HG02571 (cell line): ENCODE data around the gene DNAH8.

Experiments used
- ATAC-seq: cut with Tn5 transposase; IDR thresholded peaks from one replicate; pipeline ENCODE4 v1.9.1; 2021; ENCODE audit warnings: mild to moderate bottlenecking, moderate library complexity; ENCODE audit not compliant: unreplicated experiment

DNAH8 gene

DNA sequence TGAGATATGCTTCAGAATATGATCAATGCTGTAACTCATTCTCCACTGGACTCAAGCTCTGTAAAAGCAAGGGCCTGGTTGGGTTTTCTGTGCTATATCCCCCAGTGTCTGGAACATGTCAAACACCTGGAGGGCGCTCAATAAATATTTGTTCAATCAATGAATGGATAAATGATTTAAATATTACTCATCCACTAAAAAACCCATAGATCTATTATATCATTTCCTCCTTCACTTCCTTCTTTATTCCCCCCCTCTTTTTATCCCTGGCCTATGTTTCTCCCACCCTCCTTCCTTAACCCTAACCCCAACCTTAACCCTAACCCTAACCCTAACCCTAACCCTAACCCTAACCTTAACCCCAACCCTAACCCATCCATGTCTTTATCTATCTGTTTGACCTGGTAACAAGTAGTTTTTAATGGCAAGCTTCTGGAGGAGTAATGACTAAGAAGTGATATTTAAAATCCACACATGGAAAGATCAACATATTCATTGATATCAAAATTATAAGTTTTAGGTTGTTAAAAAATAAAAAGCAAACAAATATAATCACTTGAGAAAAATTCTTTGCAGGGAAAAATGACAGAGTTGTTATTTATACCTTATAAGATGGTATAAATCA is 229.7 kb downstream of the DNAH8 start:
- ATAC-seq, result no peak

DNA sequence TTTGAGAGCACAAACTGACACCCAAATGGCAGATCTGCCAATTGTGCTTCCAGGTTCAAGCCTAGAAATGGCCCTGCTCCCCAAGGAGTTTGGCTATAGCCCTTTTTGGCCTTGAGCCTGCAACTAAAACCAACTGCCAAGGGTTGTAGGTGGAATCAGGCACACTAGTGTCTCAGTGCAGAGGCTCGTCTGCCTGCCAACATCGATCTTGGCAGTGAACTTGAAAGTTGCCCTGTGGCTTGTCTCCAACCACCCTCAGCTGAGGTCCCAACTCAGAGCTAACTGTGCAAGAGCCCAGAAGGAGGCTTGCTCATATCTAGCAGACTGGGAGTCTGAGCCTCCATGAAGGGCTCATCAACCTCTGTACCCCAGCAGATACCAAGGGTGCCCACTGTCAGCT is 240.8 kb downstream of the DNAH8 start:
- no peak for ATAC-seq

DNA sequence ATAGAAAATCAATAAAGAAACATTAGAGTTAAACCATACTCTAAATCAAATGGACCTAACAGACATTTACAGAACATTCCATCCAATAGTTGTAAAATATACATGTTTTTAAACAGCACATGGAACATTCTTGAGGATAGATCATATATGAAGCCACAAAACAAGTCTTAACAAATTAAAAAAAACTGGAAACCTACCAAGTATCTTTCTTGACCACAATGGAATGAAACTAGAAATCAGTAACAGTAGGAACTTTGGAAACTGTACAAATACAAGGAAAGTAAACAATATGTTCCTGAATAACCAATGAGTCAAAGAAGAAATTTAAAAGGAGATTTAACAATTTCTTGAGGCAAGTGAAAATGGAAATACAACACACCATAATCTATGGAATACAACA is 242.3 kb downstream of the DNAH8 start:
- ATAC-seq, result no peak

DNA sequence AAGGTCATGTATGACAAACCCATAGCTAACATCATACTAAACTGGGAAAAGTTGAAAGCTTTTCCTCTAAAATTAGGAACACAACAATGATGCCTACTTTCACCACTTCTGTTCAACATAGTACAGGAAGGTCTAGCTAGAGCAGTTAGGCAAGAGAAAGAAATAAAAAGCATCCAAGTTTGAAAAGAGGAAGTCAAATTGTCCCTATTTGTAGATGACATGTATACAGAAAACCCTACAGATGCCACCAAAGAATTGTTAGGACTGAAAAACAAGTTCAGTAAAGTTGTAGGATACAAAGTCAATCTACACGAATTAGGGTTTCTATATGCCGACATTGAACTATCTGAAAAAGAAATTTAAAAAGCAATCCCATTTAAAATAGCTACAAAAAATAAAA is 244.0 kb downstream of the DNAH8 start:
- ATAC-seq, result no peak

DNA sequence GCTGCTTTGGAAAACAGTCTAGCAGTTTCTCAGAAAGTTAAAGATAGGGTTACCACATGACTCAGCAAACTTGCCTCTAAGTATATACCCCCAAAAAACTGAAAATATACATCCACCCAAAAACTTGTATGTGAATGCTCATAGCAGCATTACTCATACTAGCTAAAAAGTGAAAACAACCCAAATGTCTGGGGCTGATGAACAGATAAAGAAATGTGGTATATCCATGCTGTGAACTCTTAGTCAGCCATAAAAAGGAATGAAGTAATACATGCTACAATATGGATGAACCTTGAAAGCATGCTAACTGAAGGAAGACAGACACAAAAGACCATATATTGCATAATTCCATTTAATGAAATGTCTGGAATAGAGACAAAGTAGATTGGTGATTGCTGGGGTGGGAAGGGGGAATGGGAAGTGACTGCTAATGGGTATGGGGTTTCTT is 253.6 kb downstream of the DNAH8 start:
- ATAC-seq, result no peak

DNA sequence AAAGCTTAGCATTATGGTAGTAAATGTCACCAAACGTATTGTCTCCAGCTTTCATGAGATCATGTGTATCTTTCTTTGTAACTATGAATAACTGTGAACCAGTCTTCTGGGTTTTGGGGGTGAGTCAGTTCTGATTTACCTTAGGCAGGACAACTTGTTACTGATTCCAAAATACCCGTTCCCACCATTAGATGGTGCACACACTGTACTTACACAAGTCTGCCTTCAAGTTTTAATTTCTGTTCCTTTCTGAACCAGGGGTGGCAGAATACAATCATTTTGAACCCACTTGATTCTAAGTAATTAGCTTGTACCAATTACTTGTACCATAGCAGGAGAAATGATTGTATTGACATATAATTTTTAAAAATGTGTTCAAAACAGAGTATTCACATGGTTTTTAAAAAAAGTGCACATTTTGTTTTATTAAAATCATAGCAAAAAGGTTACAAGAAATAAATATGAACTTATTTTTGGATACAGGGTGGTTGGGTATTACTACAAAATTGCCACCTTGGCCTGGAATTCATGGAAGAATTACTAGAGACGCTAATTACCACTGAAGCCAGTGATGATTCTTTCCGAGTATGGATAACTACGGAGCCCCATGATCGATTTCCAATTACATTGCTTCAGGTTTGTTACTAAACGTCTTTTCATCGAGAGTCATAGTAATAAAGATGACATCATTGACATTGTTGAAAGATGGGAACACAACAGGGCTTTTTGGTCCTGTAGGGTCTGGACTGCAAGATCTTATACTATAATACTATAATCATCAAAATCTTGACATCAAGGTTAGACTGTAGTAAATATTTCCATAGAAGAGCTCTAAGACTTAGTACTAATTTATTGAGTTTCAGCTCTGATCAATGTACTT is 258.3 kb downstream of the DNAH8 start:
- ATAC-seq, result no peak

DNA sequence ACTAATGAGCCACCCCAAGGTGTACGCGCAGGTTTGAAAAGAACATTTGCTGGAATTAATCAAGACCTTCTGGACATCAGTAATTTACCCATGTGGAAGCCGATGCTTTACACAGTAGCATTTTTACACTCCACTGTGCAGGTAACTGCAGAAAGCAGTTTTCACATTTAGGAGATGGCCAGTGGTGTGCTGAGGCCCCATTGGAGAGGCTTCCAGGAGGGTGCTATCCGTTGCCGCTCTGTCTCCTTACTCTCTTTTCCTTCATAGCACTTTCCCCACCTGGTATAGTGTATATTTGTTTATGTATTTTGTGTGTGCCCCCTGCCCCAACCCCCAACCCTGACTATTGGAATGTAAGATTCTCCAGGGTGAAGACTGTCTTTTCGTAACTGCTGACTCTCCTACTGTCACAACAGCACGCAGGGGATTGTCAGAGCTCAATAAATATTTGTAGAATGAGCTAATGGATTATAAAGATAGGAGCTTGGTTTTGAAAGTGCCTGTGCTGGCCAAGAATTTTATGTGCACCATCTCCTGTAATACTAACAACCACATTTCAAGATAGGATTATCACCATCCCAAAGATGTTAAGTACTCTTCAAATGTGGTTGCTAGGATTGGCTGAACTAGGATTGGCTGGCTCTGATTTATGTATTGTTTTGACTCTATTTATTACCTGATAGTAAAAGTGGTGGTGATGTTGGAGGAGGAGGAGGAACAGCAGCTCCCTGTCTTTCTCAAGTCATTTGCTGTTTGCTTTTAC is 259.5 kb downstream of the DNAH8 start:
- ATAC-seq, result no peak

DNA sequence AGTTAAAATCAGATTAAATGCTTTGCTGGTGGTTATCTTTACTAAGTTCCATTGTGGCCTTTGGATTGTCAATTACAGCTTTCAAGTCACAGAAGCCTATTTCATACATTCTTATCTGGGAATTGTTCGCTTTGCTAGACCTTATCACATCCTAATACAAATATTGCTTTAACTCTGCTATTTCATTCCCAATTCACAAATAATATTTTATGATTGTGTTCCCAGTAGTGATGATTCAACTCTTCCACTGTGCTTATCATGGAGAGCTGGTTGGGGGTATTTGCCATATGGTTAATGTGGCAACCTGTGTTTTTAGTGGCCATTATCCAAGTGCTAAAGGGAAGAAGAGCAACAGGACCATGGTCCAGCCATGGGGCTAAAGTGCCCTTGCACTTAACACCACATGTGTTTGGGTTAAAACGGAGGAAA is 260.5 kb downstream of the DNAH8 start:
- ATAC-seq, result no peak

DNA sequence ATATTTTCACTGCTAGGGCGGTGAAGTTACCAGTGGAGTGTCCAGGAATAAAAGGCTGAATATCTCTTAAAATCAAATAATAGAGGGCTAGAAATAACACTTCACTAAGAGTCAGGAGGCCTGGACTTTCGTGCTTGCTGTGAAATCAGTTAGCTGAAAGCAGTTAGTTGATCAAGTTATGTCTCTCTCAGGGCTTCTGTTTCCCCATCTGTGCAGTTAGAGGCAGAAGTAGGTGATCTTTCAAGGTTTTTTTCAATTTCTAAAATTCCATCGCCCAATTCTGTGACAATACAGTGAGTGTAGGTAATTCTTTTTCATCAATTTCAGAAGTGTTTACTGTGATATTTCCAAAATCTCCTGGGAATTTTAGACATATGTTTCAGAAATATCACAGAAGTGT is 260.9 kb downstream of the DNAH8 start:
- no peak for ATAC-seq

DNA sequence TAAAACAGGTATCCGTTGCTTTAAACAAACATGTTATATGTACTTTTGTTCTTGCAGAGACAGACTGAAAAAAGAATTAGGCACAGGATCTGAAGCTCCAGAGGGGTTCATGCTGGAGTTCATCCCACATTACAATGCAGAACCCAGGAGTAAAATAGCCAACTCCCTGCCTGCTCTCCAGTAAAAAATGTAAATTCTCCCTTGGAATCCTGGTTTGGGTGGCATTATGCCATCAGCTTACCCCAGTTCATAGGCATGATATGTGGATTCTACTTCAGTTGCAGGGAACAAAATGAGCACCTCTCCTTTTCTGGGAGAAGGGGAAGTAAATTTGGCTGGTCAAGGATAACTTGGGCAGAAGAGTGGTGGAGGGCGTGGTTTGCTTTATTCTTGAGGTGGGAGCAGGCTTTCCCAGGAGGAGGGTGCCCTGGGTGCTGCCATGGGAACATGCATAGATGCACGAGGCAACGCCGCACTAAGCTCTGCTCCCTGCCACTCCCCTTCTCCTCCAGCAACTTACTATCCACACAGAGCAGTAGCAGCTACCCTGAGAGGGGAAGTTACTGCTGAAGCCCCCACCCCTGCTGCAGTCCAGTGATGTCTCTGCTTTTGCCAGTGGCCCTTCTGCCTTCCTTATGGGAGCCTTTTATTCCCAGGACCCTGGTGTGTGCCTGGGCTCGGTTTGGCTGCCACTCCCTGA is 261.8 kb downstream of the DNAH8 start:
- no peak for ATAC-seq

DNA sequence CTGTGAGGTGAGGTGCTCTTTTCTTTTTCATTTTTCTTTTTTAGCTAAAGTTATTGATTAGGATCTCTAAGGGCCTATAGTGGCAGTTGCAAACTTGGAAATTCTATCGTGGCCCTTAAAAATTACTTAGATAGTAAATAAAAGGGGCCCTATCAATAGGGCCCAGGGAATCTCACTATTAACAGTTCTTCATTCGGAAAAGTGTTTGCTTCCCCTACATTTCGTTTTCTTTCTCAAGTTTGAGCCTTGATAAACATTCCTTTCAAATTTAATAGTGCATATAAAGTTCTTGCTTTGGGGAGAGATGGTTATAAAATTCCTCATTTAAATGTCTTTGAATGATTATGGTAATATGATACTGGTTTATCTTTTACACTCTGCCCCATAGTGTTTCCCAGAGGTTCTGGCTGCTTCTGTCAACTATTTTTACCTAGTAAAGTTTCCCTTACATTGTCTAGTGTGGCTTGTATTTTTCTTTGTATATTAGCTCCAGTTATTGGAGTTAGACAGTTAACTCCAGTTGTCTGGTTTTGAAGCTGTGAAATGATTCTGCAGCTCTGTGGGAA is 263.1 kb downstream of the DNAH8 start:
- ATAC-seq, result no peak

DNA sequence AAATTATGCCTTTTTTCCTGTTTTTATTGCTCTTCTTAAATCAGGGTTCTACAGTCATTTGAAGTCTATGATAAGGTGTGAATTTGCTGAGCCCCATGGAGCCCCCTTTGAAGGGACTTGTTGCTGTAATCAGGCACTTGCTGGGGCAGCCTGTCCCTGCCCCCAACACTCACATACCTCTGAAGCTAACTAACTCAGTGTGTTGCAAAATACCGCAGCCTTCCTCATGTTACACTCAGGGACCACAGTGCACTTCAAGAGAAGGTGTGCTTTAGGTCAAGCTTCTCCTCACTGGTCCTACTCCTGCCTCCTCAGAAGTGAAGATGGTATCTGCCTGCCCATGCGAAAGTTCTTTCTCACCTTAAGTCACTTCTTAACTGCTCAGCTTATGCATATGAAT is 267.4 kb downstream of the DNAH8 start:
- ATAC-seq, result no peak

DNA sequence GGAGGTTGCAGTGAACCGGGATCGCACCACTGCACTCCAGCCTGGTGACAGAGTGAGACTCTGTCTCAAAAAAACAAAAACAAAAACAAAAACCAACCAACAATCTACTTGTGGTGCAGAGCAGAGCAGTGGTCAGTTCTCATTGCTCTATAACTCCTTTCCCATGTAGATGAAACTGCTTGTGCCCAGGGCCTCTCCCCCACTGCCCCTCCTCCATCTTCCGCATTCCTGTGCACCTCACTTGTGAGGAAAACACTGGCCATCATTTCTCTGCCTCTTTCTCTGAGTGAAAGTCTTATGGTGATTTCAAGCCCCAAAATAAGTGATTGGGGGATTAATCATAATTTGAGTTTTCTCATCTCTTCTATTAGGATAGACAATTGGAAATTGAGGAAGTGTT is 269.6 kb downstream of the DNAH8 start:
- ATAC-seq, result no peak

DNA sequence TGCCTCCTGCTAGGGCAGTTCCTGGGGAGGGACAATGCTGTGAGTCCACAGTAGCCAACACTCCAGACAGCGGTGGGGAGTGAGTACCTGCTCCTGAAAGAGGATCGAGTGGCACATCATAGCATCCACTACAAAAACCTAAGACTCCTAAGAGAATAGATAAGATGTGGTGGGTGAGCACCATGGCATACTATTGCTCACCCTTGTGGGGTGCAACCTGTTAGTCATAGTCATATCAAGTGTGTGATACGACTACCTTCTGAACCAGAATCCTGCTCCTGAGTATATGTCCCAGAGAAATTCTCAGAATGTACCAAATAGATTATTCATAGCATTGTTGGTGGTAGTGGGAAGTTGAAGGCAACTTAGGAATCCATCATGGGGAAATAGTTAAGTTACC is 270.7 kb downstream of the DNAH8 start:
- ATAC-seq, result no peak

DNA sequence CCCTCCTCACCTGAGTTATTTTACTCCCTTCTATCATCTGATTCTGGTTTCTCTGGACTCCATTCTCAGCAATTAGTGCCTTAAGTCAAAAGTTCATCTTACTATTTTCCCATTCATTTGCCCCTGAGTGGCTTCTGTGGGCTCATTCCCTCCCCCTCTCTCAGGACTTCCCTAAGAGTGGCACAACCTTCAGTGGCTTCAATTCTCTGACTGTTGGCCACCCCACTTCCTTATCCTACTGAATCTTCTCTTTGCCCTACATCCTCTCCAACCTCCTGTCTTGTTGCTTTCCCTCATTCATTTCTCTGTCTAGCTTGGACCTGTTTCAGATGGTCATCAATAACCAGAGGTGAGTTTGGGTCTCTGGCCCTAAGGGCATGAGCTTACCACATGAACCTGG is 272.4 kb downstream of the DNAH8 start:
- ATAC-seq, result no peak

DNA sequence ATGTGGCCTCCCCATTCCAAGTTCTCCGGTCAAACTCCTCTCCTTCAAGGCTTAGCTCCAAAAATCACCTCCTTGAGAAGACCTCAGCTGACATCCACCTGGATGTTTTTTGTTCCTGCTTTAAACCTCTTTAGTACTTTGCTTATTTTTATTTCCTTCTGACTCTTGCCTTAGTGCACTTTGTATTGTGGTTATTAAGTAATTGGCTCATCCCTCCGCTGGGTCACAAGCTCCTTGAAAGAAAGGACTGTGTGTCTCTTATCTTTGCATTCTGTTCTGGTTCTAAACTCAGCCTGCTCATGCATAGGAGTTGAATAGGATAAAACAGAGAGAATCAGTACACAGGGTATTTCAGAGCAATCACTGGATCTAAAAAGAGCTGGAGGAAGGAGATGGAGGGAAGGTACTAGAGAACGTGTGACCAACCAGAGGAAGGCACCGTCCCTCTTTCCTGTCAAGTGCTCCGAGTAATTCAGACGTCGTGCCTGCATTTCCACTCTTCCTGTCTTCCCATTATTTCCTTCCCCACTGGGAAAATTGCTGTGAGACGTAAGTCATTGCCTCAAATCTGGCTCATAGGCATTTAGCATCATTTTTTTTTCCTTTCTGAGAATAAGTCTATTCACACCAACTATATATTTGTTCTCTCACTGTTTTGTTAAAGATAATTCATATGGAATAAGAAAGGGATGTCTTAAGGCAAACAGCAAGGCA is 273.8 kb downstream of the DNAH8 start:
- ATAC-seq, result no peak

DNA sequence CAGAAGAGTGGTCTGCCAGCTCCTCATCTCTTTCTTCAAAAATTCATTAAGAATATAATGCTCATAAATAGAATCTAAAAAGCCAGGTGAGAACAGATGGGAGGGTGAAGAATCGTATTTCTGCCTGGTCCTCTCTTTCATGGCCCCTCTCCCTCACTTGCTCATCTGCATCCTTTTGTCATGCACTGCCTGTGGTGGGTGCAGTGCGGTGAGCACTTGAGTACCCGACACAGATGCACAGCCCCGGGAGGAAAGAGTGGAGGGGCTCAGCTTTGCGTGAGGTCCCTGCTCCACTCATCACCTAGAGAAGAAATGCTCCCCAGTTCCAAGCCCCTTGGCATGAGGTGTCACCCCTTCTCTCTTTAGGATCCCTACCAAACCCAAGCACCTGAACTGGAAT is 275.4 kb downstream of the DNAH8 start:
- no peak for ATAC-seq

DNA sequence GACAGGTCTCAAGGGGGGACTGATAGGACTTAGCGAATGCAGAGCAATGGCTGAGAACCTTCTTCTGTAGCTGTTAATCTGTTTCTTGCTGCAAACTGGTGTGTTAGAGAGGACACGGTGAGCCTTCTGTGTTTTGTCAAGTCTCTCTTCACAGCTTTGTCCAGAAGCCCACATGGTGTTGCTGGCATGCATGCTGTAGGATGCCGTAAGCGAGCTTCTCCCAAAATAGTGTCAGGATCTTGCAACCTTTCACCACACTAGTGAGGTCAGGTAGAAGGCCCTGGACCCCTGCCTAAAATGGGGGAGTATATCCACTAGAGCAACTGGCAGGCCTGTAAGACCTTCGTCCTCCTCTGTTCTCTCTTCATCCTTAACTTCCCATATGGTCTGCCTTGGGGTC is 281.6 kb downstream of the DNAH8 start:
- no peak for ATAC-seq

DNA sequence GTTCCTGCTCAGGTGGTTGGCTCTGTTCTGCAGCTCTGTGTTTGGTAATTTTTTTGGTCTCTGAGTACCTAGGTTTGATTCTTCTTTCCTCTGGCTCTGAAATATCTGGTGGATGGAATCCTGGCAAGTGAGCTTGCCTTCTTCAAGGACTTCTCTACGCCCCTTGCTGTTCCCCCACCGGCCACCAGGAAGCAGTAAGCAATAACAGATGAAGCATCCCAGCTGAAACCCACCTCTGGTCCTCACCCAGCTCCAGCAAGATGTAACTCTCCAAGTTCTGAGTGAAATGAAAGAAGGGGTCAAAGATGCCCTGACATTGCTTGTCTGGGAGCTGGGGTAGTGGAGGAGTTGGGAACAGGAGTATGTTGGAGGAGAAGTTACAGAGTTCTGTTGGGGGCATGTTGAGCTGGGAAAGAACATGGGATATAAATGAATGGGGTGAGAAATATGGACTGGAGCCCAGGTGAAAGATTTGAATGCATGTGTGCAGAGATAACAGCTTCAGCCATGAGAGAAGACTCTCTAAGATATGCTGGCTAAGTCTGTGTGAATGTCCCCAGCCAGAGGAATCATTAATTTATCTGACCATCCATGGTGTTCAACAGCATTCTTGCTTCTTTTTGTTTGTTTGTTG is 282.1 kb downstream of the DNAH8 start:
- no peak for ATAC-seq

DNA sequence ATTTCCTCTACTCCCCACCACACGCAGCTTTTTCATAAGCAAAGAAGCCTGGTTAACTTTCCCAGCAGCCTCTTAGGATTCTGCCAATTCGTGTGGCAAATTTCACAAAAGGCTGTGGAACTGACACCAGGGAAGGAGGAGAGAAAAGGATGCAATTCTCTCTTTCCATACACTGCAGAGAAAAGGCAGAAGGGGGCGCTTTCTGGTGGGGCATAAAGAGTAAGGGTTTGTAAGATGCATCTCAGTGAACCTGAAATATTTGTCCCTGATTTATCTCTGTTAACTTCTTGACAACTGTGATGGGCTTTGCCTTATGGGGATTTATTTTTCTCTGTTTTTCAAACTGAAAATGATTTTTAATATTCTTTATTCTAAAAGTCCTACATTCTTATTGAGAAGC is 288.0 kb downstream of the DNAH8 start:
- ATAC-seq, result no peak
